HCT116 (cell line): ENCODE data around the gene ABHD12.

Source experiments
- CTCF ChIP-seq, 3 experiments: fragments of 200-600 bp in 1 of 3; sonication (generic) in 1 of 3; IDR thresholded peaks in 2 of 3; conservative IDR thresholded peaks in 1 of 3; 2 replicates each; pipeline ENCODE4 v1.5.1; 2012 to 2017; ENCODE audit warnings: low read depth in 2 of 3, low read length in 2 of 3, antibody characterized with exemption in 1 of 3, borderline replicate concordance in 1 of 3, control low read depth in 1 of 3, mild to moderate bottlenecking in 1 of 3, mixed read lengths in 1 of 3, mixed run types in 1 of 3, moderate library complexity in 1 of 3; ENCODE audit not compliant: insufficient read depth in 1 of 3
- POLR2A ChIP-seq: IDR thresholded peaks from 2 replicates; pipeline ENCODE4 v1.7.0; 2011; ENCODE audit warnings: borderline replicate concordance; ENCODE audit not compliant: insufficient read depth, insufficient read length; ENCODE audit errors: extremely low read depth

- TF ChIP-seq CTCF (IDR thresholded peaks at IDR 0.05 in 2 of 3, conservative IDR thresholded peaks at IDR 0.05 in 1 of 3; ENCODE audit: borderline replicate concordance in 1 of 3, insufficient read depth in 1 of 3, low read depth in 2 of 3, low read length in 2 of 3) (no peak), POLR2A (no peak)
These were observed 131.8 kb downstream of the ABHD12 start for GRCh38 chr20:25258828-25259227.
